ENCODE measurements around the gene CHCHD6.

GRCh38 chr3:126944089-126944965 lies 240.3 kb downstream of the CHCHD6 start:
- TF ChIP-seq CTCF (IDR thresholded peaks at IDR 0.05) (no peak), POLR2A (IDR thresholded peaks at IDR 0.05) (no peak)
